Measurements from ENCODE around the gene REEP1. TPM values are rescaled to one million over a fixed set of nuclear protein-coding genes. Genes with fewer than 3 reads are reported as not detected.

REEP1 gene
- total and polyA plus RNA-seq, 9 of the 15 experiments (the other 6 are each of a cell fraction or from before 2014, with no cell fraction given) = 0.11 to 0.67 (median 0.13) TPM

DNA sequence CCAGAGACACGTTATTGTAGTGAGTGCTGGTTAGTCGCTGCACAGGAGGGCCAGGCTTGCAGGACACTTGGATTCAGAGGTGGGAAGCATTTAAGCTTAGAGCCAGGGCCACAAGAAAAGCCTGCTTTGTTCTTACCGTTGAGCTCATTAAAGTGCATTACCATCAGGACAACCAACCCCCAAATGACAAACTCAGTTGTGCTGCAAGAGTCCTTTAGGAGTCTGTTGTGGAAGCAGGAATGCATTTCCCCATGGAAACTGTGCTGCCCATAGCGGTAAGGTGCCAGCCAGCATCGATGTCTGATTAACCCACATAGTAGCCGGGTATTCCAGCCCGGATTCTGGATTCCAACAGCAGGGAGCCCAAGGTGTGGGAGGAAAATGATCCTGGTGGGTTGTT lies 23.4 kb upstream of the REEP1 start:
- in situ Hi-C loops (cut with MboI) = no loop called here
- 1% methylated on average over 7 of the region's 7 CpGs for WGBS (ENCODE audit: insufficient coverage, low coverage, missing lambda C conversion rate)
- ATAC-seq = no peak
- TF ChIP-seq ZNF384 (IDR thresholded peaks at IDR 0.05; ENCODE audit: low read depth, low read length) (no peak), CBX8 (IDR thresholded peaks at IDR 0.05; ENCODE audit: borderline replicate concordance, extremely low read depth, low read depth, low read length, poor library complexity, severe bottlenecking) (no peak), ATF7 (IDR thresholded peaks at IDR 0.05) (no peak), ZNF707 (CRISPR knock-in tag; conservative IDR thresholded peaks at IDR 0.05) (no peak), ZNF263 (CRISPR knock-in tag; IDR thresholded peaks at IDR 0.05; ENCODE audit: borderline replicate concordance) (no peak), HNRNPH1 (optimal IDR thresholded peaks at IDR 0.05; ENCODE audit: low read depth, low read length) (no peak), MYBL2 (IDR thresholded peaks at IDR 0.05; ENCODE audit: low read depth) (no peak), MYBL2 (CRISPR knock-in tag; IDR thresholded peaks at IDR 0.05; ENCODE audit: borderline replicate concordance) (no peak)
- TF ChIP-seq, protein P1, sequence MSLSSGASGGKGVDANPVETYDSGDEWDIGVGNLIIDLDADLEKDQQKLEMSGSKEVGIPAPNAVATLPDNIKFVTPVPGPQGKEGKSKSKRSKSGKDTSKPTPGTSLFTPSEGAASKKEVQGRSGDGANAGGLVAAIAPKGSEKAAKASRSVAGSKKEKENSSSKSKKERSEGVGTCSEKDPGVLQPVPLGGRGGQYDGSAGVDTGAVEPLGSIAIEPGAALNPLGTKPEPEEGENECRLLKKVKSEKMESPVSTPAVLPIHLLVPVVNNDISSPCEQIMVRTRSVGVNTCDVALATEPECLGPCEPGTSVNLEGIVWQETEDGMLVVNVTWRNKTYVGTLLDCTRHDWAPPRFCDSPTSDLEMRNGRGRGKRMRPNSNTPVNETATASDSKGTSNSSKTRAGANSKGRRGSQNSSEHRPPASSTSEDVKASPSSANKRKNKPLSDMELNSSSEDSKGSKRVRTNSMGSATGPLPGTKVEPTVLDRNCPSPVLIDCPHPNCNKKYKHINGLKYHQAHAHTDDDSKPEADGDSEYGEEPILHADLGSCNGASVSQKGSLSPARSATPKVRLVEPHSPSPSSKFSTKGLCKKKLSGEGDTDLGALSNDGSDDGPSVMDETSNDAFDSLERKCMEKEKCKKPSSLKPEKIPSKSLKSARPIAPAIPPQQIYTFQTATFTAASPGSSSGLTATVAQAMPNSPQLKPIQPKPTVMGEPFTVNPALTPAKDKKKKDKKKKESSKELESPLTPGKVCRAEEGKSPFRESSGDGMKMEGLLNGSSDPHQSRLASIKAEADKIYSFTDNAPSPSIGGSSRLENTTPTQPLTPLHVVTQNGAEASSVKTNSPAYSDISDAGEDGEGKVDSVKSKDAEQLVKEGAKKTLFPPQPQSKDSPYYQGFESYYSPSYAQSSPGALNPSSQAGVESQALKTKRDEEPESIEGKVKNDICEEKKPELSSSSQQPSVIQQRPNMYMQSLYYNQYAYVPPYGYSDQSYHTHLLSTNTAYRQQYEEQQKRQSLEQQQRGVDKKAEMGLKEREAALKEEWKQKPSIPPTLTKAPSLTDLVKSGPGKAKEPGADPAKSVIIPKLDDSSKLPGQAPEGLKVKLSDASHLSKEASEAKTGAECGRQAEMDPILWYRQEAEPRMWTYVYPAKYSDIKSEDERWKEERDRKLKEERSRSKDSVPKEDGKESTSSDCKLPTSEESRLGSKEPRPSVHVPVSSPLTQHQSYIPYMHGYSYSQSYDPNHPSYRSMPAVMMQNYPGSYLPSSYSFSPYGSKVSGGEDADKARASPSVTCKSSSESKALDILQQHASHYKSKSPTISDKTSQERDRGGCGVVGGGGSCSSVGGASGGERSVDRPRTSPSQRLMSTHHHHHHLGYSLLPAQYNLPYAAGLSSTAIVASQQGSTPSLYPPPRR (CRISPR knock-in tag; IDR thresholded peaks at IDR 0.05; ENCODE audit: borderline replicate concordance) = no peak
- TF ChIP-seq, protein P2, sequence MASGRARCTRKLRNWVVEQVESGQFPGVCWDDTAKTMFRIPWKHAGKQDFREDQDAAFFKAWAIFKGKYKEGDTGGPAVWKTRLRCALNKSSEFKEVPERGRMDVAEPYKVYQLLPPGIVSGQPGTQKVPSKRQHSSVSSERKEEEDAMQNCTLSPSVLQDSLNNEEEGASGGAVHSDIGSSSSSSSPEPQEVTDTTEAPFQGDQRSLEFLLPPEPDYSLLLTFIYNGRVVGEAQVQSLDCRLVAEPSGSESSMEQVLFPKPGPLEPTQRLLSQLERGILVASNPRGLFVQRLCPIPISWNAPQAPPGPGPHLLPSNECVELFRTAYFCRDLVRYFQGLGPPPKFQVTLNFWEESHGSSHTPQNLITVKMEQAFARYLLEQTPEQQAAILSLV (tag; IDR thresholded peaks at IDR 0.05) = no peak
- TF ChIP-seq, protein P3, sequence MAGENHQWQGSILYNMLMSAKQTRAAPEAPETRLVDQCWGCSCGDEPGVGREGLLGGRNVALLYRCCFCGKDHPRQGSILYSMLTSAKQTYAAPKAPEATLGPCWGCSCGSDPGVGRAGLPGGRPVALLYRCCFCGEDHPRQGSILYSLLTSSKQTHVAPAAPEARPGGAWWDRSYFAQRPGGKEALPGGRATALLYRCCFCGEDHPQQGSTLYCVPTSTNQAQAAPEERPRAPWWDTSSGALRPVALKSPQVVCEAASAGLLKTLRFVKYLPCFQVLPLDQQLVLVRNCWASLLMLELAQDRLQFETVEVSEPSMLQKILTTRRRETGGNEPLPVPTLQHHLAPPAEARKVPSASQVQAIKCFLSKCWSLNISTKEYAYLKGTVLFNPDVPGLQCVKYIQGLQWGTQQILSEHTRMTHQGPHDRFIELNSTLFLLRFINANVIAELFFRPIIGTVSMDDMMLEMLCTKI (IDR thresholded peaks at IDR 0.05; ENCODE audit: partially characterized antibody) = no peak
- TF ChIP-seq, protein P4, sequence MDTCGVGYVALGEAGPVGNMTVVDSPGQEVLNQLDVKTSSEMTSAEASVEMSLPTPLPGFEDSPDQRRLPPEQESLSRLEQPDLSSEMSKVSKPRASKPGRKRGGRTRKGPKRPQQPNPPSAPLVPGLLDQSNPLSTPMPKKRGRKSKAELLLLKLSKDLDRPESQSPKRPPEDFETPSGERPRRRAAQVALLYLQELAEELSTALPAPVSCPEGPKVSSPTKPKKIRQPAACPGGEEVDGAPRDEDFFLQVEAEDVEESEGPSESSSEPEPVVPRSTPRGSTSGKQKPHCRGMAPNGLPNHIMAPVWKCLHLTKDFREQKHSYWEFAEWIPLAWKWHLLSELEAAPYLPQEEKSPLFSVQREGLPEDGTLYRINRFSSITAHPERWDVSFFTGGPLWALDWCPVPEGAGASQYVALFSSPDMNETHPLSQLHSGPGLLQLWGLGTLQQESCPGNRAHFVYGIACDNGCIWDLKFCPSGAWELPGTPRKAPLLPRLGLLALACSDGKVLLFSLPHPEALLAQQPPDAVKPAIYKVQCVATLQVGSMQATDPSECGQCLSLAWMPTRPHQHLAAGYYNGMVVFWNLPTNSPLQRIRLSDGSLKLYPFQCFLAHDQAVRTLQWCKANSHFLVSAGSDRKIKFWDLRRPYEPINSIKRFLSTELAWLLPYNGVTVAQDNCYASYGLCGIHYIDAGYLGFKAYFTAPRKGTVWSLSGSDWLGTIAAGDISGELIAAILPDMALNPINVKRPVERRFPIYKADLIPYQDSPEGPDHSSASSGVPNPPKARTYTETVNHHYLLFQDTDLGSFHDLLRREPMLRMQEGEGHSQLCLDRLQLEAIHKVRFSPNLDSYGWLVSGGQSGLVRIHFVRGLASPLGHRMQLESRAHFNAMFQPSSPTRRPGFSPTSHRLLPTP (IDR thresholded peaks at IDR 0.05; ENCODE audit: borderline replicate concordance, extremely low read depth, insufficient read length) = no peak

More for the DNA sequence above, 23.4 kb upstream of the REEP1 start:
- Histone ChIP-seq H3K27ac (ENCODE audit: extremely low read depth, low read depth, low read length) (no peak overlapping the region), H3K4me1 (replicated peaks in 1 of 2; ENCODE audit: control insufficient read depth in 2 of 2, insufficient read depth in 2 of 2, low read length in 2 of 2) (no peaks in the 10 kb centered on the region), H3K4me2 (ENCODE audit: insufficient read depth, low read length) (no peak overlapping the region), H3K9me3 (replicated peaks; ENCODE audit: control insufficient read depth, insufficient read depth, low read depth, low read length) (no peaks in the 10 kb centered on the region), H2AFZ (ENCODE audit: low read depth, low read length) (no peak overlapping the region), H3K36me3 (ENCODE audit: control insufficient read depth, insufficient read depth, low read length) (no peaks in the 10 kb centered on the region), H3K9me1 (ENCODE audit: control insufficient read depth, insufficient read depth, low read length) (no peaks in the 10 kb centered on the region), H3K79me2 (ENCODE audit: control insufficient read depth, insufficient read depth, low read length) (no peaks in the 10 kb centered on the region), H3K27me3 (ENCODE audit: control insufficient read depth in 2 of 2, insufficient read depth in 2 of 2, low read length in 2 of 2) (peaks cover 5 to 21% of the 10 kb centered on the region in 2 experiments), H3K9ac (ENCODE audit: insufficient read depth in 1 of 2, low read depth in 2 of 2, low read length in 2 of 2) (no peak overlapping the region), H3K4me3 (no peak overlapping the region), H4K20me1 (replicated peaks; ENCODE audit: control insufficient read depth, insufficient read depth, low read length) (no peaks in the 10 kb centered on the region)
- DNase-seq (ENCODE audit: extremely low read depth in 1 of 4, low spot score in 3 of 4) (no peak), FAIRE-seq (no peak)
- CTCF ChIA-PET (ENCODE audit: low intra/inter-chr PET ratio) = no interaction called here
- no TSS peak for BruUV-seq (replicated peaks)
- intact Hi-C loops (cut with micrococcal nuclease) = no loop called here
- POLR2A ChIA-PET = no interaction called here
